Peyer's patch (tissue), 4 donors: Measurements from ENCODE around the gene MECP2.

Experiments used
- CTCF ChIP-seq, 6 experiments: fragments of 450-650 bp in 4 of 6; fragments of 200-600 bp in 2 of 6; sonication (generic) in 1 of 6; IDR thresholded peaks; one replicate each; pipeline ENCODE4 v1.5.1; 2017 to 2019; ENCODE audit warnings: antibody characterized with exemption in 6 of 6, mild to moderate bottlenecking in 3 of 6, moderate library complexity in 1 of 6
- POLR2A ChIP-seq, 2 donors: fragments of 450-650 bp; IDR thresholded peaks; one replicate each; pipeline ENCODE4 v1.5.1; 2017; ENCODE audit warnings: antibody characterized with exemption in 2 of 2, mild to moderate bottlenecking in 2 of 2, moderate library complexity in 2 of 2

DNA sequence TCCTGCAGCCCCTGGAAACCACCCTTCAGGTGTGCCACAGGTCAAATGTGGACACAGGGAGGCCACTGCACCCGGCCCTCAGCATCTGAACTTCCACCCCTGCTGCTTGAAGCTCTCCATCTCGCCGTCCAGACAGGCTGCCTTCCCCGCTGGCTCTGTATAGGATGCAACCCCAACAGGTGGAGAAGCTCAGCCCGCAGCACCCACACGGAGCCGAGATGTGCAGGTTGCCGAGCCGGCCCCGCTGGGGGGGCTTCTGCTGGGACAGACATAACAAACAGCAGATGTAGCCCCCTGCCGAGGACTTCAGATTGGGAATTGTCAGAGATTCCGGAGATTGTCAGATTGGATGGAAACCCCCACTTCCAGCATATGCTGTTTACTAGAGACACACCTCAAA is 104.4 kb downstream of the MECP2 start:
- TF ChIP-seq CTCF (IDR thresholded peaks at IDR 0.05) (no peak), POLR2A (IDR thresholded peaks at IDR 0.05) (no peak)
